GM12874 (cell line): ENCODE data around the gene BSPRY.

ENCODE experiments used
- CTCF ChIP-seq: IDR thresholded peaks from 2 replicates; pipeline ENCODE4 v1.5.1; 2011; ENCODE audit warnings: low read depth, mild to moderate bottlenecking, control low read depth, low read length, moderate library complexity; ENCODE audit not compliant: insufficient read depth

The BSPRY gene

DNA sequence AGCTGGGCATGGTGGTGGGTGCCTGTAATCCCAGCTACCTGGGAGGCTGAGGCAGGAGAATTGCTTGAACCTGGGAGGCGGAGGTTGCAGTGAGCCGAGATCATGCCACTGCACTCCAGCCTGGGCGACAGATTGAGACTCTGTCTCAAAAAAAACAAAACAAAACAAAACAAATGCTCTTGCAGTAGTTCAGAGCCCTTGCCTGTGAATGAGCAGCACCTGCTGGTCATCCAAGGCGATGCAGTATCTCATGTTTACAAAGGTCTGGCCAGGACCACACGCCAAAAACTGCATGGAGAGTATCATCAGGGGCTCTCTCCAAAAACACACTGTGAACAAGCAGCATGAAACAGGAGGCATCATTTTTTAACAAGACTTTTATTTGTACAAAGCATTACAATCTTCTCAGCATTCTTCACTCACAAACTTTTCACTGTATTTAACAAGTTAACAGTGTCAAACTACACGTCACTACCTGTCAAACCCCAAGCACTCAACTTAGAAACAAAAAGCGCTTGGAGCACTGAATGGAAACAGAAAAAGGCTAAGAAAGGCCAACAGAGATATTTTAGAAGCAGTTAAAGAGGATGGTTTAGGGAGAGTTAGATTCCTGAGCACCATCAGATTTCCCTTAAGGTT, 57.7 kb downstream of the BSPRY start:
- TF ChIP-seq CTCF, result peak; percentile 79

- TF ChIP-seq CTCF, result no peak
These were observed 60.1 kb downstream of the BSPRY start for GRCh38 chr9:113409481-113409880.

DNA sequence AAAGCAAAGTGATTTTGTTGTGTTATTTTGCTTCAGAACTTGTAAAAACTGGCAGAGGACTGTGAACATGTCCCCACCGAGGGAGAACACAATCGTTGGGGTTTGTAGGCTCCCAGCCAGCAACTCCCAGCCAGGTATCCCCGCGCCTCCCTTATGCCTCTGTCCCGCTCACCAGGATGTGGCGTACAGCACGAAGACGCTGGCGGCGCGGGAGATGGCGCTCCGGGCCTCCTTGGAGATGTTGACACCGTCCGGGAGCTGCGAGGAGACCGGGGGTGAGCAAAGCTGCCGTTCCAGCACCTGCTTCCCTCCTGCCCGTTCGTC, 60.5 kb downstream of the BSPRY start:
- TF ChIP-seq CTCF, result no peak

DNA sequence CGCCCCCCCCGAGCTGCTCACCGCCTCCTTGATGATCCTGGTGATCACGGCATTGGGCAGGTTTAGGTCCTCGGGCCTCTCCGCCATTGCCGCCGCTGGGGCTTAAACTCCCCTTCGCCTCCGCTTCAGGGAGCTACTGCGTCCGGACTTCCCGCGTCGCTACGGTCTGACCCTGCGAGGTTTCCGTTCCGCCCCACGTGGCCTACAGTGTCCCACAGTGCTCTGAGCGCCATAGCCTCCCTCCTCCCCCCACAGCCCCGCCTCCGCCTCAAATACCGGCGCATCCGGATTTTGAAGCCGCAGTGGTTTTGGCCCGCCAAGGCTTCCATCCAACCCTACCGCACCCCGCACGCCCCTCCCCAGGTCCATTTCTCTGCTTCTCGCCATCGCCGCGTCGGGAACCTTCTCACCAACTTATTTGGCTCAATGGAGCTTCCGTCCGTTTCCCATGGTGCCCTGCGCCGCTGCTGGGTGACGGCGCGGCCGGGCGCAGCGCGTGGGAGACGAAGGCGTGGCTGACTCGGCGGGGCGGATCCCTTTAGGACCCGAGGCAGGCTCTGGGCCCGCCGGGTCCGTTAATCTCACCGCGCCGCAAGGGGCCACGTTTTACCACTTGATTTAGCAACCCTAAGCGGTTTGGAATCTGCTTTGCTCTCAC, 61.0 kb downstream of the BSPRY start, which contains the start of the genes C9orf43 and POLE3:
Gene C9orf43 (plus strand): TSS at position 541 of the 658 bp plus-strand sequence. CDS start 2,747 bp downstream, outside the sequence.
Gene POLE3 (minus strand): TSS at position 469 of the 658 bp plus-strand sequence. CDS start 382 bp downstream, at position 87.
- TF ChIP-seq CTCF, result no peak

GRCh38 chr9:113416149-113416721, 66.9 kb downstream of the BSPRY start:
- TF ChIP-seq CTCF, result no peak

DNA sequence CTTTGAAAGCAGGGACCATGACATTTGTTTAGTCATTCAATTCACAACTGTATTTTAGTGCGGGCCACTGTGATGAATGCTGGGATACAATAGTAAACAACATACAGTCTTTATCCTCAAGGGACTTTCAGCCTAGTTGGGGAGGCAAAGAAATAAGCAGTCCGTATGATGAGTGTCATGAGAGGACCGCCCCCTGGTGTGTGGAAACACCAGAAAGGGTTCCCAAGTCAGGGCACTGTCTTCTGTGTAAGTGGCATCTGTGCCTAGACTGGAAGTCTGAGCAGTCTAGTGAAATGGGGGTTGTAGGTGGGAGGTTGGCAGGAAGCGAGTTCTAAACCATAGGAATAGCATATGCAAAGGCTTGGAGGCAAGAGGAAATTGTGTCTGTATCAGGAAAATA, 68.0 kb downstream of the BSPRY start:
- TF ChIP-seq CTCF, result no peak
